SK-N-SH treated with all-trans-retinoic acid at 6 μM for 48 hours (cell line): Measurements from ENCODE around the gene SNRNP48.

Experiments used
- ATAC-seq: fragments of 200-7000 bp; cut with Tn5 transposase; 3 replicates; pipeline ENCODE4 v1.9.1; 2020; ENCODE audit warnings: mild to moderate bottlenecking, moderate library complexity
- ARNTL ChIP-seq: fragments of 450-650 bp; formaldehyde crosslinking; IDR thresholded peaks from 2 replicates; pipeline ENCODE4 v1.5.0; 2020; ENCODE audit warnings: low read depth, mild to moderate bottlenecking, moderate library complexity, borderline replicate concordance
- BACH2 ChIP-seq: fragments of 250-450 bp; sonication (Bioruptor Pico); IDR thresholded peaks from 2 replicates; pipeline ENCODE4 v1.9.0; 2021; ENCODE audit warnings: mild to moderate bottlenecking, borderline replicate concordance
- CREB5 ChIP-seq: fragments of 250-450 bp; sonication (Bioruptor Pico); IDR thresholded peaks from 2 replicates; pipeline ENCODE4 v1.5.1; 2020; ENCODE audit warnings: low read depth, mild to moderate bottlenecking, moderate library complexity
- CSDC2 ChIP-seq: fragments of 250-450 bp; sonication (Bioruptor Pico); IDR thresholded peaks from 2 replicates; pipeline ENCODE4 v1.5.0; 2020; ENCODE audit warnings: mild to moderate bottlenecking, moderate library complexity
- CSRNP3 ChIP-seq: fragments of 250-450 bp; sonication (Bioruptor Pico); IDR thresholded peaks from 2 replicates; pipeline ENCODE4 v1.5.1; 2021; ENCODE audit warnings: mild to moderate bottlenecking, moderate library complexity
- ESRRG ChIP-seq: fragments of 250-450 bp; sonication (Bioruptor Pico); IDR thresholded peaks from 2 replicates; pipeline ENCODE4 v1.6.1; 2021; ENCODE audit warnings: mild to moderate bottlenecking
- GLIS3 ChIP-seq: fragments of 250-450 bp; sonication (Bioruptor Pico); IDR thresholded peaks from 2 replicates; pipeline ENCODE4 v1.5.0; 2020; ENCODE audit warnings: mild to moderate bottlenecking, moderate library complexity
- PATZ1 ChIP-seq: fragments of 250-450 bp; sonication (Bioruptor Pico); IDR thresholded peaks from 2 replicates; pipeline ENCODE4 v1.8.0; 2020; ENCODE audit warnings: mild to moderate bottlenecking, moderate library complexity, borderline replicate concordance
- POU6F1 ChIP-seq: fragments of 250-450 bp; sonication (Bioruptor Pico); IDR thresholded peaks from 2 replicates; pipeline ENCODE4 v1.8.0; 2021; ENCODE audit warnings: low read depth, mild to moderate bottlenecking, moderate library complexity, borderline replicate concordance
- PPARA ChIP-seq: fragments of 250-450 bp; sonication (Bioruptor Pico); IDR thresholded peaks from 2 replicates; pipeline ENCODE4 v1.5.0; 2020; ENCODE audit warnings: mild to moderate bottlenecking, borderline replicate concordance
- RARB ChIP-seq: fragments of 250-450 bp; sonication (Bioruptor Pico); IDR thresholded peaks from 2 replicates; pipeline ENCODE4 v1.8.0; 2021; ENCODE audit warnings: mild to moderate bottlenecking, moderate library complexity
- SNAI2 ChIP-seq: fragments of 250-450 bp; sonication (Bioruptor Pico); IDR thresholded peaks from 2 replicates; pipeline ENCODE4 v1.5.0; 2020; ENCODE audit warnings: mild to moderate bottlenecking, moderate library complexity
- TCF4 ChIP-seq: fragments of 250-450 bp; sonication (Bioruptor Pico); IDR thresholded peaks from 2 replicates; pipeline ENCODE4 v1.8.0; 2021; ENCODE audit warnings: mild to moderate bottlenecking, moderate library complexity, borderline replicate concordance
- TOX ChIP-seq: fragments of 250-450 bp; sonication (Bioruptor Pico); IDR thresholded peaks from 2 replicates; pipeline ENCODE4 v1.8.0; 2021; ENCODE audit warnings: mild to moderate bottlenecking, moderate library complexity, borderline replicate concordance
- TSHZ2 ChIP-seq: fragments of 250-450 bp; sonication (Bioruptor Pico); IDR thresholded peaks from 2 replicates; pipeline ENCODE4 v1.5.0; 2020; ENCODE audit warnings: mild to moderate bottlenecking, moderate library complexity
- ZC3H10 ChIP-seq: fragments of 250-450 bp; sonication (Bioruptor Pico); IDR thresholded peaks from 2 replicates; pipeline ENCODE4 v1.5.1; 2021; ENCODE audit warnings: mild to moderate bottlenecking, moderate library complexity
- ZFP30 ChIP-seq: fragments of 450-650 bp; formaldehyde crosslinking; IDR thresholded peaks from 2 replicates; pipeline ENCODE4 v1.5.0; 2022; ENCODE audit warnings: mild to moderate bottlenecking, moderate library complexity
- ZNF565 ChIP-seq: fragments of 450-650 bp; formaldehyde crosslinking; conservative IDR thresholded peaks from 2 replicates; pipeline ENCODE4 v1.5.0; 2020; ENCODE audit warnings: low read depth, mild to moderate bottlenecking, moderate library complexity
- ZNF8 ChIP-seq: fragments of 450-650 bp; formaldehyde crosslinking; IDR thresholded peaks from 2 replicates; pipeline ENCODE4 v1.5.0; 2020; ENCODE audit warnings: mild to moderate bottlenecking, moderate library complexity

SNRNP48 gene

GRCh38 chr6:7628909-7629308 lies 38.9 kb downstream of the SNRNP48 start (continued):
- TF ChIP-seq ZNF8 (CRISPR knock-in tag): no peak

- ATAC-seq: no peak
- TF ChIP-seq CSDC2 (CRISPR knock-in tag) (no peak), ARNTL (CRISPR knock-in tag) (no peak)
Measured at GRCh38 chr6:7629321-7629720, 39.3 kb downstream of the SNRNP48 start.

GRCh38 chr6:7630792-7631191 lies 40.8 kb downstream of the SNRNP48 start:
- no peak for ATAC-seq
- TF ChIP-seq SNAI2 (CRISPR knock-in tag) (no peak), ZC3H10 (CRISPR knock-in tag) (no peak), CREB5 (CRISPR knock-in tag) (no peak), PPARA (no peak), POU6F1 (CRISPR knock-in tag) (no peak), ZNF8 (CRISPR knock-in tag) (no peak), RARB (CRISPR knock-in tag) (no peak), ZFP30 (CRISPR knock-in tag) (no peak), ARNTL (CRISPR knock-in tag) (no peak), PATZ1 (CRISPR knock-in tag) (no peak), TOX (CRISPR knock-in tag) (no peak)

GRCh38 chr6:7631466-7631865 lies 41.5 kb downstream of the SNRNP48 start:
- ATAC-seq: no peak
- no peak for TF ChIP-seq GLIS3
- TF ChIP-seq ZNF565: no peak
- TF ChIP-seq POU6F1 (CRISPR knock-in tag): no peak
- no peak for TF ChIP-seq ARNTL (CRISPR knock-in tag)
- TF ChIP-seq TOX (CRISPR knock-in tag): no peak
- TF ChIP-seq ZNF8 (CRISPR knock-in tag): no peak
- TF ChIP-seq TSHZ2: no peak
- TF ChIP-seq SNAI2 (CRISPR knock-in tag): no peak
- TF ChIP-seq ESRRG: no peak
- TF ChIP-seq BACH2: no peak
- TF ChIP-seq CSRNP3 (CRISPR knock-in tag): no peak
- TF ChIP-seq CREB5 (CRISPR knock-in tag): no peak
- TF ChIP-seq TCF4 (CRISPR knock-in tag): no peak
- no peak for TF ChIP-seq ZFP30 (CRISPR knock-in tag)
